ENCODE results near the gene NID1. TPM values are rescaled to one million over a fixed set of nuclear protein-coding genes. Genes with fewer than 3 reads are reported as not detected.
A peak's percentile ranks its signal among the peaks of the same experiment; 100 is the strongest.

NID1 gene
- total and polyA plus RNA-seq, 4 donors, result 21.2 to 90.1 (median 55.2) TPM

DNA sequence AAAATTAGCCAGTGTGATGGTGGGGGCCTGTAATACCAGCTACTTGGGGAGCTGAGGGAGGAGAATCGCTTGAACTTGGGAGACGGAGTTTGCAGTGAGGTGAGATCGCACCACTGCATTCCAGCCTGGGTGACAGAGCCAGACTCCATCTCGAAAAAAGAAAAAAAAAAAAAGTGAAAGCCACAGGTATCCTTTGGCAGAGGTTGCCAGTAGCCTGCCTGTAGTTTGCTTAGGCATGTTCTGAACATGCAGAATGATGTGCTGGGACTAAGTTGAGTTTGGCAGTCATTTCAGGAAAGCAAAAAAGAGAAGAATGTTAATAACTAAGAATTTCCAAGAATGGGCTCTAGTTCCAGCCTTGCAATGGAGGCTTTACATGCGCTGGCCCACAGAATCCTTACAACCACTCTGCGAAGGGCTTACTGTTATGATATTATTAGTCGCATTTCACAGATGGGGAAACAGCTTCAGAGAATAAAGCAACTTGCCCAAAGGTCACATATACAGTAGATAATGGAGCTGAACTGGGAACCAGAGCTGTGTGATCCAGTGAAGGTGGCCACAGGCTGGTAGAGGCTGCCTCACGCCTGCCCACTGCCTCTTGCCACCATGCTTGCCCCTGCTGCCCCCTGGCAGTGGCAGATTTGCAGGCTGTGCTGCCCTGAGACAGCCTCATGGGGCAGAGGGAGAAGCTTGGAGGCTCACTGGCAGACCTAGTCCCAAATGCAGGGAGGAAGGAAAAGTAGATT lies 131.7 kb downstream of the NID1 start:
- no peaks in the 10 kb centered on the region for H3K27me3 ChIP-seq (ENCODE audit: control insufficient read depth in 4 of 4, insufficient read depth in 4 of 4, low read length in 3 of 4)
- no peak overlapping the region for H3K4me3 ChIP-seq (ENCODE audit: low read depth in 1 of 3, low read length in 3 of 3)
- TF ChIP-seq HNF4A (conservative IDR thresholded peaks at IDR 0.05) (no peak), GABPA (IDR thresholded peaks at IDR 0.05 in 1 of 2, conservative IDR thresholded peaks at IDR 0.05 in 1 of 2) (no peak), TAF1 (conservative IDR thresholded peaks at IDR 0.05) (no peak)
- TF ChIP-seq, protein P1, sequence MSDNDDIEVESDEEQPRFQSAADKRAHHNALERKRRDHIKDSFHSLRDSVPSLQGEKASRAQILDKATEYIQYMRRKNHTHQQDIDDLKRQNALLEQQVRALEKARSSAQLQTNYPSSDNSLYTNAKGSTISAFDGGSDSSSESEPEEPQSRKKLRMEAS (IDR thresholded peaks at IDR 0.05), result peak; percentile 43
- TF ChIP-seq, protein P2, sequence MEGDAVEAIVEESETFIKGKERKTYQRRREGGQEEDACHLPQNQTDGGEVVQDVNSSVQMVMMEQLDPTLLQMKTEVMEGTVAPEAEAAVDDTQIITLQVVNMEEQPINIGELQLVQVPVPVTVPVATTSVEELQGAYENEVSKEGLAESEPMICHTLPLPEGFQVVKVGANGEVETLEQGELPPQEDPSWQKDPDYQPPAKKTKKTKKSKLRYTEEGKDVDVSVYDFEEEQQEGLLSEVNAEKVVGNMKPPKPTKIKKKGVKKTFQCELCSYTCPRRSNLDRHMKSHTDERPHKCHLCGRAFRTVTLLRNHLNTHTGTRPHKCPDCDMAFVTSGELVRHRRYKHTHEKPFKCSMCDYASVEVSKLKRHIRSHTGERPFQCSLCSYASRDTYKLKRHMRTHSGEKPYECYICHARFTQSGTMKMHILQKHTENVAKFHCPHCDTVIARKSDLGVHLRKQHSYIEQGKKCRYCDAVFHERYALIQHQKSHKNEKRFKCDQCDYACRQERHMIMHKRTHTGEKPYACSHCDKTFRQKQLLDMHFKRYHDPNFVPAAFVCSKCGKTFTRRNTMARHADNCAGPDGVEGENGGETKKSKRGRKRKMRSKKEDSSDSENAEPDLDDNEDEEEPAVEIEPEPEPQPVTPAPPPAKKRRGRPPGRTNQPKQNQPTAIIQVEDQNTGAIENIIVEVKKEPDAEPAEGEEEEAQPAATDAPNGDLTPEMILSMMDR (IDR thresholded peaks at IDR 0.05; ENCODE audit: low read depth, low read length, missing input control), result no peak
- peak overlapping the region; percentile 10 to 62 for H3K27ac ChIP-seq (ENCODE audit: low read depth in 1 of 2, low read length in 2 of 2)
- no peaks in the 10 kb centered on the region for H3K9me3 ChIP-seq (ENCODE audit: control insufficient read depth in 4 of 4, low read length in 3 of 4)
- H3K9ac ChIP-seq (ENCODE audit: low read depth in 1 of 2, low read length in 2 of 2), result no peak overlapping the region
- DNase-seq (ENCODE audit: low spot score), result no peak
- 73% methylated on average over 8 of the region's 8 CpGs for WGBS
- peaks cover 17 to 42% (median 37%) of the 10 kb centered on the region in 4 donors for H3K4me1 ChIP-seq (ENCODE audit: control insufficient read depth in 4 of 4, insufficient read depth in 4 of 4, low read length in 3 of 4)
- no peaks in the 10 kb centered on the region for H3K36me3 ChIP-seq (ENCODE audit: control insufficient read depth in 4 of 4, insufficient read depth in 3 of 4, low read depth in 1 of 4, low read length in 3 of 4)

DNA sequence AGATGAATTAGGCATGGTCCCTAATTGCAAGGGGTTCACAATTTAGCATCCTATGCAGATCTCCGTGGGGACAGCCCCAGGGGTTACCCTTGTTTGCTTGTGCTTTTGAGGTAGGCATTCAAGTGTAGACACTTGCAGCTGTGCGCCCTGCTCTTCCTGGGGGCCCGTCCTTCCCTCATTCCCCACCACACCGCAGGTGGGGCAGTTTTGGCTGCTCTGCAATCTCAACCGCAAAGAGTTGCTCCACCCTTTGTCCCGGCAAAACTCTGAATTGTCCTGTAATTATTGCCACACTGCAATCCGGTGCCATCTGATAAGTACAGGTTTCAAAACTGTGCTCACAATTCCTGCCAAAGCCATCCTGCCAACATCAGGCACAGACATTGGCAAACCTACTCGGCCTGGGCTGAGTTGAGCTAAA lies 132.8 kb downstream of the NID1 start:
- WGBS, result 26% methylated on average over 8 of the region's 8 CpGs

More for the DNA sequence above, 132.8 kb downstream of the NID1 start:
- H3K9me3 ChIP-seq (ENCODE audit: control insufficient read depth in 4 of 4, low read length in 3 of 4), result no peaks in the 10 kb centered on the region
- H3K27me3 ChIP-seq (ENCODE audit: control insufficient read depth in 4 of 4, insufficient read depth in 4 of 4, low read length in 3 of 4), result no peaks in the 10 kb centered on the region
- H3K27ac ChIP-seq (ENCODE audit: low read depth in 1 of 2, low read length in 2 of 2), result peak overlapping the region; percentile 10 to 62
- no peaks in the 10 kb centered on the region for H3K36me3 ChIP-seq (ENCODE audit: control insufficient read depth in 4 of 4, insufficient read depth in 3 of 4, low read depth in 1 of 4, low read length in 3 of 4)
- TF ChIP-seq FOXA1 (IDR thresholded peaks at IDR 0.05), result peak; percentile 27
- peak in 1 of 2 donors; percentile 78 for TF ChIP-seq JUND (IDR thresholded peaks at IDR 0.05)
- TF ChIP-seq NR2F2 (IDR thresholded peaks at IDR 0.05), result no peak
- TF ChIP-seq RXRA (IDR thresholded peaks at IDR 0.05), result peak; percentile 80 to 93
- TF ChIP-seq, protein P3, sequence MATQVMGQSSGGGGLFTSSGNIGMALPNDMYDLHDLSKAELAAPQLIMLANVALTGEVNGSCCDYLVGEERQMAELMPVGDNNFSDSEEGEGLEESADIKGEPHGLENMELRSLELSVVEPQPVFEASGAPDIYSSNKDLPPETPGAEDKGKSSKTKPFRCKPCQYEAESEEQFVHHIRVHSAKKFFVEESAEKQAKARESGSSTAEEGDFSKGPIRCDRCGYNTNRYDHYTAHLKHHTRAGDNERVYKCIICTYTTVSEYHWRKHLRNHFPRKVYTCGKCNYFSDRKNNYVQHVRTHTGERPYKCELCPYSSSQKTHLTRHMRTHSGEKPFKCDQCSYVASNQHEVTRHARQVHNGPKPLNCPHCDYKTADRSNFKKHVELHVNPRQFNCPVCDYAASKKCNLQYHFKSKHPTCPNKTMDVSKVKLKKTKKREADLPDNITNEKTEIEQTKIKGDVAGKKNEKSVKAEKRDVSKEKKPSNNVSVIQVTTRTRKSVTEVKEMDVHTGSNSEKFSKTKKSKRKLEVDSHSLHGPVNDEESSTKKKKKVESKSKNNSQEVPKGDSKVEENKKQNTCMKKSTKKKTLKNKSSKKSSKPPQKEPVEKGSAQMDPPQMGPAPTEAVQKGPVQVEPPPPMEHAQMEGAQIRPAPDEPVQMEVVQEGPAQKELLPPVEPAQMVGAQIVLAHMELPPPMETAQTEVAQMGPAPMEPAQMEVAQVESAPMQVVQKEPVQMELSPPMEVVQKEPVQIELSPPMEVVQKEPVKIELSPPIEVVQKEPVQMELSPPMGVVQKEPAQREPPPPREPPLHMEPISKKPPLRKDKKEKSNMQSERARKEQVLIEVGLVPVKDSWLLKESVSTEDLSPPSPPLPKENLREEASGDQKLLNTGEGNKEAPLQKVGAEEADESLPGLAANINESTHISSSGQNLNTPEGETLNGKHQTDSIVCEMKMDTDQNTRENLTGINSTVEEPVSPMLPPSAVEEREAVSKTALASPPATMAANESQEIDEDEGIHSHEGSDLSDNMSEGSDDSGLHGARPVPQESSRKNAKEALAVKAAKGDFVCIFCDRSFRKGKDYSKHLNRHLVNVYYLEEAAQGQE (IDR thresholded peaks at IDR 0.05), result peak; percentile 73
- TF ChIP-seq RAD21 (IDR thresholded peaks at IDR 0.05), result peak; percentile 40 to 58
- peak; percentile 80 for TF ChIP-seq YY1 (IDR thresholded peaks at IDR 0.05)
- TF ChIP-seq, protein P1 (IDR thresholded peaks at IDR 0.05), result peak; percentile 72
- peak; percentile 55 for TF ChIP-seq FOXA2 (IDR thresholded peaks at IDR 0.05)
- TF ChIP-seq, protein P2 (IDR thresholded peaks at IDR 0.05; ENCODE audit: low read depth, low read length, missing input control), result no peak
- peak; percentile 74 for TF ChIP-seq SP1 (IDR thresholded peaks at IDR 0.05)
- no peak for TF ChIP-seq GABPA (IDR thresholded peaks at IDR 0.05 in 1 of 2, conservative IDR thresholded peaks at IDR 0.05 in 1 of 2)
- TF ChIP-seq, protein P4, sequence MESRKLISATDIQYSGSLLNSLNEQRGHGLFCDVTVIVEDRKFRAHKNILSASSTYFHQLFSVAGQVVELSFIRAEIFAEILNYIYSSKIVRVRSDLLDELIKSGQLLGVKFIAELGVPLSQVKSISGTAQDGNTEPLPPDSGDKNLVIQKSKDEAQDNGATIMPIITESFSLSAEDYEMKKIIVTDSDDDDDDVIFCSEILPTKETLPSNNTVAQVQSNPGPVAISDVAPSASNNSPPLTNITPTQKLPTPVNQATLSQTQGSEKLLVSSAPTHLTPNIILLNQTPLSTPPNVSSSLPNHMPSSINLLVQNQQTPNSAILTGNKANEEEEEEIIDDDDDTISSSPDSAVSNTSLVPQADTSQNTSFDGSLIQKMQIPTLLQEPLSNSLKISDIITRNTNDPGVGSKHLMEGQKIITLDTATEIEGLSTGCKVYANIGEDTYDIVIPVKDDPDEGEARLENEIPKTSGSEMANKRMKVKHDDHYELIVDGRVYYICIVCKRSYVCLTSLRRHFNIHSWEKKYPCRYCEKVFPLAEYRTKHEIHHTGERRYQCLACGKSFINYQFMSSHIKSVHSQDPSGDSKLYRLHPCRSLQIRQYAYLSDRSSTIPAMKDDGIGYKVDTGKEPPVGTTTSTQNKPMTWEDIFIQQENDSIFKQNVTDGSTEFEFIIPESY (IDR thresholded peaks at IDR 0.05), result peak; percentile 82
- TF ChIP-seq, protein P5, sequence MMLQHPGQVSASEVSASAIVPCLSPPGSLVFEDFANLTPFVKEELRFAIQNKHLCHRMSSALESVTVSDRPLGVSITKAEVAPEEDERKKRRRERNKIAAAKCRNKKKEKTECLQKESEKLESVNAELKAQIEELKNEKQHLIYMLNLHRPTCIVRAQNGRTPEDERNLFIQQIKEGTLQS (IDR thresholded peaks at IDR 0.05), result no peak
- TF ChIP-seq HNF4A (conservative IDR thresholded peaks at IDR 0.05), result peak; percentile 69 to 85
- no peak for TF ChIP-seq TAF1 (conservative IDR thresholded peaks at IDR 0.05)
- TF ChIP-seq EGR1 (IDR thresholded peaks at IDR 0.05; ENCODE audit: low read depth in 2 of 2), result peak in 1 of 2 donors; percentile 31
- TF ChIP-seq HNF4G (IDR thresholded peaks at IDR 0.05), result no peak
- no peak for DNase-seq (ENCODE audit: low spot score)
- no peak overlapping the region for H3K9ac ChIP-seq (ENCODE audit: low read depth in 1 of 2, low read length in 2 of 2)
- H3K4me3 ChIP-seq (ENCODE audit: low read depth in 1 of 3, low read length in 3 of 3), result no peak overlapping the region
- peaks cover 17 to 51% (median 43%) of the 10 kb centered on the region in 4 donors for H3K4me1 ChIP-seq (ENCODE audit: control insufficient read depth in 4 of 4, insufficient read depth in 4 of 4, low read length in 3 of 4)
